HCT116 (cell line): ENCODE results near the gene GDPD1.

ENCODE experiments used
- EZH2 ChIP-seq: fragments of 200-600 bp; sonication (generic); IDR thresholded peaks from 2 replicates; pipeline ENCODE4 v1.6.1; 2017; ENCODE audit warnings: antibody characterized with exemption, mixed run types
- POLR2AphosphoS5 ChIP-seq: IDR thresholded peaks from 2 replicates; pipeline ENCODE4 v1.6.1; 2011; ENCODE audit warnings: mild to moderate bottlenecking, low read depth, low read length, moderate library complexity
- TF ChIP-seq, protein P1 (sequence below), 3 experiments: fragments of 200-600 bp in 1 of 3; sonication (generic) in 1 of 3; IDR thresholded peaks in 2 of 3; conservative IDR thresholded peaks in 1 of 3; 2 replicates each; pipeline ENCODE4 v1.5.1; 2012 to 2017; ENCODE audit warnings: low read depth in 2 of 3, low read length in 2 of 3, antibody characterized with exemption in 1 of 3, borderline replicate concordance in 1 of 3, control low read depth in 1 of 3, mild to moderate bottlenecking in 1 of 3, mixed read lengths in 1 of 3, mixed run types in 1 of 3, moderate library complexity in 1 of 3; ENCODE audit not compliant: insufficient read depth in 1 of 3

DNA sequence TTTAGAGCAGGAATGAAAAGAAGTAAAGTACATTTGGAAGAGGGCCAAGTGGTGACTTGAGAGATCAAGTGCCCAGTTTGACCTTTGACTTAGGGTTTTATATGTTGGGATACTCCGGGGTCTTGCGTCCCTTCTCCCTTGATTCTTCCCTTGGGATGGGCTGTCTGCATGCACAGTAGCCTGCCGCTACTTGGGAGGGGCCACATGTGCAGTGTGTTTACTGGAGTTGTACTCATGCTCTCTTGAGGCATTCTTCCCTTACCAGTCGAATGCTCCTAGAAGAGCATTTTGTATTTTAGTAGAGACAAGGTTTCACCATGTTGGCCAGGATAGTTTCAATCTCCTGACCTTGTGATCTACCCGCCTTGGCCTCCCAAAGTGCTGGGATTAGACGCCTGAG lies 23.8 kb downstream of the GDPD1 start:
- TF ChIP-seq POLR2AphosphoS5 (no peak), EZH2 (no peak)
- TF ChIP-seq, protein P1, sequence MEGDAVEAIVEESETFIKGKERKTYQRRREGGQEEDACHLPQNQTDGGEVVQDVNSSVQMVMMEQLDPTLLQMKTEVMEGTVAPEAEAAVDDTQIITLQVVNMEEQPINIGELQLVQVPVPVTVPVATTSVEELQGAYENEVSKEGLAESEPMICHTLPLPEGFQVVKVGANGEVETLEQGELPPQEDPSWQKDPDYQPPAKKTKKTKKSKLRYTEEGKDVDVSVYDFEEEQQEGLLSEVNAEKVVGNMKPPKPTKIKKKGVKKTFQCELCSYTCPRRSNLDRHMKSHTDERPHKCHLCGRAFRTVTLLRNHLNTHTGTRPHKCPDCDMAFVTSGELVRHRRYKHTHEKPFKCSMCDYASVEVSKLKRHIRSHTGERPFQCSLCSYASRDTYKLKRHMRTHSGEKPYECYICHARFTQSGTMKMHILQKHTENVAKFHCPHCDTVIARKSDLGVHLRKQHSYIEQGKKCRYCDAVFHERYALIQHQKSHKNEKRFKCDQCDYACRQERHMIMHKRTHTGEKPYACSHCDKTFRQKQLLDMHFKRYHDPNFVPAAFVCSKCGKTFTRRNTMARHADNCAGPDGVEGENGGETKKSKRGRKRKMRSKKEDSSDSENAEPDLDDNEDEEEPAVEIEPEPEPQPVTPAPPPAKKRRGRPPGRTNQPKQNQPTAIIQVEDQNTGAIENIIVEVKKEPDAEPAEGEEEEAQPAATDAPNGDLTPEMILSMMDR (IDR thresholded peaks at IDR 0.05 in 2 of 3, conservative IDR thresholded peaks at IDR 0.05 in 1 of 3; ENCODE audit: borderline replicate concordance in 1 of 3, insufficient read depth in 1 of 3, low read depth in 2 of 3, low read length in 2 of 3), result no peak
